Dendritic cell treated with granulocyte-macrophage colony-stimulating factor and Interleukin-4, amounts not matched to agents 40 ng/mL and 50 ng/mL, for 4 days (primary cell): Measurements from ENCODE around the gene HOXC9.

Source experiments
- H3K27ac Mint-ChIP-seq: one replicate; pipeline ENCODE4 v1.8.0; 2022; ENCODE audit warnings: mild to moderate bottlenecking, mixed read lengths
- H3K27me3 Mint-ChIP-seq: one replicate; pipeline ENCODE4 v1.8.0; 2022; ENCODE audit warnings: mild to moderate bottlenecking, mixed read lengths
- H3K36me3 Mint-ChIP-seq: one replicate; pipeline ENCODE4 v1.8.0; 2022; ENCODE audit warnings: low read depth, mixed read lengths
- H3K4me1 Mint-ChIP-seq: one replicate; pipeline ENCODE4 v1.8.0; 2022; ENCODE audit warnings: low read depth, mixed read lengths
- H3K4me3 Mint-ChIP-seq: one replicate; pipeline ENCODE4 v1.8.0; 2022; ENCODE audit warnings: mild to moderate bottlenecking, moderate library complexity, mixed read lengths
- H3K9me3 Mint-ChIP-seq: one replicate; pipeline ENCODE4 v1.8.0; 2022; ENCODE audit warnings: mixed read lengths
- intact Hi-C: fragments of 100-400 bp; cut with micrococcal nuclease; formaldehyde crosslinking; loops from one replicate; pipeline ENCODE4 v1.15.0; 2022

The HOXC9 gene

GRCh38 chr12:53995002-53995377 lies 5.0 kb upstream of the HOXC9 start:
- Mint-ChIP-seq H3K27ac (no peak overlapping the region), H3K27me3 (peaks cover 97% of the 10 kb centered on the region), H3K4me3 (peak overlapping the region; percentile 2), H3K4me1 (peaks cover 43% of the 10 kb centered on the region), H3K9me3 (no peaks in the 10 kb centered on the region), H3K36me3 (no peaks in the 10 kb centered on the region)
- intact Hi-C loops: no loop called here

DNA sequence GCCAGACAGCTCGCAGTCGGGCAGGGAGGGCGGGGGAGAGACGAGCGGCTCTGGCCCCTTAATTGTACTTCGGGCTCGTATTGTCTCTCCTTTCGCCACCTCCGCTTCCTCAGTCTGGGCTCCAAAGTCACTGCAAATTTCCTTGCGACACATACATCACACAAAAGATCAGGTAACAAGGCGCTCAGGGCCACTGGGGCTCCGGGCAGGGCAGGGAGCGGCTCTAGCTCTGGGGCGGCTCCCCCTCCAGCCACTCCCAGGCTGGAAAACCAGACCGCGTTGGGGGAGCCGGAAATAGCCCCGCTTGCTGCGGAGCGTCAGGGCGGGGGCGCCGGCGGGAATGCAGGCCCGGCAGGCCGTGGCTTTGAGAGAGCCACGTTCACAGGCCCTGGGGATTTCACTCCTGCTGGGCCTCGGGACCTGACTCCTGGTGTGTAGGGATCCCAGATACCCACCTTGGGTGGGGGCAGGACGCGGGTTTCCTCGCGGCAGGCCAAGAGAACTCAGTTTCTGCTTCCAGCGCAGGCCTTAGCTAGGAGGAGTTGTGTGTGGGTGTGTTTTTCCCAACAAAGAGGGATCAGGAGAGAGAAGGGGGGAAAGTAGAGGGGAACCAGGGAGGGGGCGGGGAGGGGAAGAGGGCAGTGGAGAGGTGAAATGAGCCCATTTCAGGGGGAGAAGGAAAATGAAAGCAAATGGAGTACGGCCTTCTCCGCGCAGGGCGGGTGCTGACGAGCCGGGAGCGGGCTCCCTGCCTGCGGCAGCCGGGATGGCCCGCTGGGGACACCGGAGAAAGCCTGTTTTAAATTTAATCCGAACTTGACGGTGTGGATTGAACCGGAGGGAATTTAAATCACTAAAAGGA lies 4.4 kb upstream of the HOXC9 start:
- Mint-ChIP-seq H3K27ac (peak overlapping the region; percentile 53), H3K4me1 (peaks cover 49% of the 10 kb centered on the region), H3K9me3 (no peaks in the 10 kb centered on the region), H3K27me3 (peaks cover 97% of the 10 kb centered on the region), H3K36me3 (no peaks in the 10 kb centered on the region), H3K4me3 (peak overlapping the region; percentile 80)
- intact Hi-C loops: no loop called here

- intact Hi-C loops: no loop called here
- Mint-ChIP-seq H3K27ac (peak overlapping the region; percentile 53), H3K36me3 (no peaks in the 10 kb centered on the region), H3K27me3 (peaks cover 97% of the 10 kb centered on the region), H3K4me3 (peak overlapping the region; percentile 80), H3K9me3 (no peaks in the 10 kb centered on the region), H3K4me1 (peaks cover 49% of the 10 kb centered on the region)
These were observed 3.4 kb upstream of the HOXC9 start for GRCh38 chr12:53996240-53997203.

GRCh38 chr12:53997204-53998109 lies 2.5 kb upstream of the HOXC9 start:
- no peak overlapping the region for H3K4me3 Mint-ChIP-seq
- intact Hi-C loops: no loop called here
- H3K27ac Mint-ChIP-seq: no peak overlapping the region
- H3K4me1 Mint-ChIP-seq: peaks cover 49% of the 10 kb centered on the region
- no peaks in the 10 kb centered on the region for H3K9me3 Mint-ChIP-seq
- H3K27me3 Mint-ChIP-seq: peaks cover 97% of the 10 kb centered on the region
- no peaks in the 10 kb centered on the region for H3K36me3 Mint-ChIP-seq

GRCh38 chr12:53998110-53998899 lies 1.7 kb upstream of the HOXC9 start:
- Mint-ChIP-seq H3K27me3 (peaks cover 99% of the 10 kb centered on the region), H3K4me3 (no peak overlapping the region), H3K9me3 (no peaks in the 10 kb centered on the region), H3K4me1 (peaks cover 49% of the 10 kb centered on the region), H3K36me3 (no peaks in the 10 kb centered on the region), H3K27ac (no peak overlapping the region)
- intact Hi-C loops: no loop called here

DNA sequence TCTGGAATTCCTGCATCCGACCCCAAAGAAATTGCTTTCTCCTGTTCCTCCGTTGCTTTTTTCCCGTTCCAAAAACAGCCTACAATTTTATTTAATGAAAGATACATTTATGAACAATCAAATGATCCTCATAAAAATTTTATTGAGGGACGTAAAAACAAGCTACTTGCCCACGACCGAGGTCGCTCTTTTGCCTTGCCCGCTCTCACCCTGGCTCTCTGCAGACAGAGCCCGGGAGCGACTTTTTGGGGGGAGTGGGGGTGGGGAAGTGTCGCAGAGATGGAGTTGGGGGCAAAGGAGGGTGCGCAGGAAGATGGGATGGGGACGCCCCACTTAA lies 1.1 kb upstream of the HOXC9 start:
- no peak overlapping the region for H3K27ac Mint-ChIP-seq
- H3K4me1 Mint-ChIP-seq: peaks cover 47% of the 10 kb centered on the region
- no peaks in the 10 kb centered on the region for H3K9me3 Mint-ChIP-seq
- no peak overlapping the region for H3K4me3 Mint-ChIP-seq
- intact Hi-C loops: no loop called here
- peaks cover 98% of the 10 kb centered on the region for H3K27me3 Mint-ChIP-seq
- no peaks in the 10 kb centered on the region for H3K36me3 Mint-ChIP-seq

- intact Hi-C loops: no loop called here
- H3K27me3 Mint-ChIP-seq: peaks cover 98% of the 10 kb centered on the region
- H3K9me3 Mint-ChIP-seq: no peaks in the 10 kb centered on the region
- no peaks in the 10 kb centered on the region for H3K36me3 Mint-ChIP-seq
- H3K4me3 Mint-ChIP-seq: peak overlapping the region; percentile 20
- peaks cover 40% of the 10 kb centered on the region for H3K4me1 Mint-ChIP-seq
- H3K27ac Mint-ChIP-seq: no peak overlapping the region
These were observed 324 bp upstream of the HOXC9 start for GRCh38 chr12:53999559-54000115.

GRCh38 chr12:54001283-54002187 lies 1.6 kb downstream of the HOXC9 start:
- H3K9me3 Mint-ChIP-seq: no peaks in the 10 kb centered on the region
- peaks cover 32% of the 10 kb centered on the region for H3K4me1 Mint-ChIP-seq
- intact Hi-C loops: no loop called here
- H3K27ac Mint-ChIP-seq: no peak overlapping the region
- no peaks in the 10 kb centered on the region for H3K36me3 Mint-ChIP-seq
- peaks cover 98% of the 10 kb centered on the region for H3K27me3 Mint-ChIP-seq
- H3K4me3 Mint-ChIP-seq: no peak overlapping the region

DNA sequence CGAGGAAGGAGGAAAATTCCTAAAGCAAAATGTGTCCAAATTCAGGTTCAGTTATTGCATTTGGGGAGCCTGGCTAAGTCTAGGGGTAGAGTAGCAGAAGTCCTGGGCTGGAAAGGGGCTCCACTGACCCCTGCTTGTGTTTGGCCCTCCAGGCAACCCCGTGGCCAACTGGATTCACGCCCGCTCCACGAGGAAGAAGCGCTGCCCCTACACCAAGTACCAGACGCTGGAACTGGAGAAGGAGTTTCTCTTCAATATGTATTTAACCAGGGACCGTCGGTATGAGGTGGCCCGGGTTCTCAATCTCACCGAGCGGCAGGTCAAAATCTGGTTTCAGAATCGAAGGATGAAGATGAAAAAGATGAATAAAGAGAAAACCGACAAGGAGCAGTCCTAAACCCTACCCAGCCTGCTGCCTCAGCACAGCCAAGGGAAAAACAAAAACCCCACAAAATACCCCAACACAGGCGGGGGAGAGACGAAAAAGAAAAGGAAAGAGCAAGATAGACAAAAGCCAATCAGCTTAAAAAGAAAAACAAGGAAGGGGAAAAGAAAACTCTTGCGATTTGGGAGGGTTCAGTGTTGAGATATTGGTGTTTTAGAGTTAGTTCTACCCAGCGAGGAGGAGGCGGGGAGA lies 2.4 kb downstream of the HOXC9 start:
- peaks cover 98% of the 10 kb centered on the region for H3K27me3 Mint-ChIP-seq
- H3K36me3 Mint-ChIP-seq: no peaks in the 10 kb centered on the region
- no peak overlapping the region for H3K4me3 Mint-ChIP-seq
- no peaks in the 10 kb centered on the region for H3K9me3 Mint-ChIP-seq
- no peak overlapping the region for H3K27ac Mint-ChIP-seq
- H3K4me1 Mint-ChIP-seq: peaks cover 31% of the 10 kb centered on the region
- intact Hi-C loops: no loop called here

DNA sequence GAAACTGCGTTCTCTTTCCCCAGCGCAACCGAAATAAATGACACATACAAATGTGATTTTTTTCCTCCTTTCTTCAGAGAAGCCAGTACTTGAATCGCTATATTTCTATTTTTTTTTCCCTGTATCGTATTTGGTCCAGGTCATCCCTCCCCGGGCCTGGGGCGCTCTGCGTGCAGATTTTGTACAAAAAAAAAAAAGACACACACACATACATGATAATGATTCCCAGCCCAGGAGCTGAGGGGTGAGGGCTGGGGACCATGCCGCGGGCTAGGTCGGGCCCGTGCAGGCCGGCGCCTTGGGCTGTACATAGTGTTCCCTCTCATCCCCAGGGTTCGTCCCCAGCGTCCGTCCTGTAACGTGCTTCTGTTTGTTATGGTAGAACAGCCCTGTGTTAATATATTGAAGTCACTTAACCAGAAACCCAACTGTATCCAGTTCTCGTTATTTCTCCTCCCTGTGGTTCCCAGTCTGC lies 3.0 kb downstream of the HOXC9 start:
- H3K9me3 Mint-ChIP-seq: no peaks in the 10 kb centered on the region
- intact Hi-C loops: no loop called here
- no peaks in the 10 kb centered on the region for H3K36me3 Mint-ChIP-seq
- peaks cover 27% of the 10 kb centered on the region for H3K4me1 Mint-ChIP-seq
- H3K27me3 Mint-ChIP-seq: peaks cover 98% of the 10 kb centered on the region
- no peak overlapping the region for H3K27ac Mint-ChIP-seq
- H3K4me3 Mint-ChIP-seq: no peak overlapping the region

DNA sequence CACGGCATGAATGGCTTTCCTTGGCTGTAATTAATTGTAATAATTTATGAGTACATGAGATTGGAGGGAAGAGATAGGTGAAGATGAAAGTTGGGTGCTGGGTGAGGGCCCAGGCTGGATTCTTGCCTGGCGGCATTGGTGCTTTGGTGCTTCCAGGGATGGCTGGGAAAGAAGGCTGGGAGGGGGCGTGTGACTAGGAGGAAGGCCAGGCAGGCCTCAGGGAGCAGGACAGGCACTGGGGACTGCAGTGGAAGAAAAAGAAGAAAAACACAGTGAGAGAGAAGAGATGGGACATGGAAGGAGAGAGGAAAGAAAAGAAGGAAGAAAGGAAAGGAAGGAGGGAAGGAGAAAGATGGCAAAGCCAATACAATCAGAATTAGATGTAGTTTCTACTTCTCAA lies 3.7 kb downstream of the HOXC9 start:
- Mint-ChIP-seq H3K9me3 (no peaks in the 10 kb centered on the region), H3K27ac (no peak overlapping the region), H3K27me3 (peaks cover 98% of the 10 kb centered on the region), H3K4me1 (peaks cover 27% of the 10 kb centered on the region), H3K36me3 (no peaks in the 10 kb centered on the region), H3K4me3 (no peak overlapping the region)
- intact Hi-C loops: no loop called here
